Embryonic facial prominence (tissue), 1 donor: ENCODE measurements around the gene ACKR2.

ENCODE experiments used
- DNase-seq: peaks from one replicate; pipeline ENCODE4 v3.0.0-alpha.2; 2016; ENCODE audit errors: extremely low spot score

ACKR2 gene

GRCh38 chr3:42809202-42809601 is at the start of gene ACKR2:
Gene ACKR2, plus strand, starts transcription at chr3:42809445. Its CDS starts 55,058 bp downstream, at chr3:42864503.
- DNase-seq = no peak

GRCh38 chr3:42762046-42762724 is 47.1 kb upstream of the ACKR2 start:
- no peak for DNase-seq

GRCh38 chr3:42763021-42763420 is 46.2 kb upstream of the ACKR2 start:
- DNase-seq = no peak

- DNase-seq = no peak
Observed at GRCh38 chr3:42764115-42764514, 45.1 kb upstream of the ACKR2 start.

- DNase-seq = no peak
Observed at GRCh38 chr3:42764561-42765295, 44.5 kb upstream of the ACKR2 start.

GRCh38 chr3:42769477-42770131 is 39.6 kb upstream of the ACKR2 start:
- no peak for DNase-seq

GRCh38 chr3:42771271-42771670 is 38.0 kb upstream of the ACKR2 start:
- no peak for DNase-seq

- DNase-seq = peak; percentile 88
Observed at GRCh38 chr3:42772670-42773408, 36.4 kb upstream of the ACKR2 start, which contains the start of gene CCDC13. Gene CCDC13, minus strand, starts transcription at chr3:42773253. Its CDS starts 14,908 bp downstream, at chr3:42758345.

GRCh38 chr3:42773409-42773751 is 35.9 kb upstream of the ACKR2 start:
- no peak for DNase-seq

- DNase-seq = no peak
Observed at GRCh38 chr3:42778644-42779043, 30.6 kb upstream of the ACKR2 start.

GRCh38 chr3:42780398-42780797 is 28.8 kb upstream of the ACKR2 start:
- no peak for DNase-seq

- DNase-seq = no peak
Observed at GRCh38 chr3:42780892-42781700, 28.1 kb upstream of the ACKR2 start.

- no peak for DNase-seq
Observed at GRCh38 chr3:42786212-42786611, 23.0 kb upstream of the ACKR2 start.

- no peak for DNase-seq
Observed at GRCh38 chr3:42786631-42787030, 22.6 kb upstream of the ACKR2 start.

- DNase-seq = no peak
Observed at GRCh38 chr3:42790714-42791229, 18.5 kb upstream of the ACKR2 start.

GRCh38 chr3:42795621-42796181 is 13.5 kb upstream of the ACKR2 start:
- DNase-seq = no peak

- DNase-seq = no peak
Observed at GRCh38 chr3:42796332-42796885, 12.8 kb upstream of the ACKR2 start.

- DNase-seq = no peak
Observed at GRCh38 chr3:42799376-42799775, 9.9 kb upstream of the ACKR2 start.

- DNase-seq = no peak
Observed at GRCh38 chr3:42800251-42800650, 9.0 kb upstream of the ACKR2 start.

- no peak for DNase-seq
Observed at GRCh38 chr3:42801048-42801620, 8.1 kb upstream of the ACKR2 start.
